SHP77 (cell line): ENCODE data around the gene SPON2.

Experiments
- DNase-seq, 2 experiments: peaks; one replicate each; lab custom pipeline; 2025; lab: John Stamatoyannopoulos, UW

SPON2 gene

GRCh38 chr4:1172971-1173757 lies 781 bp upstream of the SPON2 start:
- no peak for DNase-seq

GRCh38 chr4:1171311-1172227 lies 814 bp downstream of the SPON2 start:
- no peak for DNase-seq

GRCh38 chr4:1170976-1171310 lies 1.4 kb downstream of the SPON2 start:
- no peak for DNase-seq

- no peak for DNase-seq
Measured at GRCh38 chr4:1170156-1170975, 2.0 kb downstream of the SPON2 start.

GRCh38 chr4:1169691-1170096 lies 2.7 kb downstream of the SPON2 start:
- DNase-seq = no peak

GRCh38 chr4:1169171-1169671 lies 3.2 kb downstream of the SPON2 start:
- DNase-seq = no peak

GRCh38 chr4:1168191-1169101 lies 3.9 kb downstream of the SPON2 start:
- DNase-seq = no peak

GRCh38 chr4:1167244-1167949 lies 5.0 kb downstream of the SPON2 start:
- DNase-seq = peak; percentile 81 to 85

GRCh38 chr4:1166509-1167243 lies 5.7 kb downstream of the SPON2 start:
- no peak for DNase-seq

GRCh38 chr4:1164956-1165545 lies 7.3 kb downstream of the SPON2 start:
- DNase-seq = no peak

GRCh38 chr4:1164444-1164843 lies 7.9 kb downstream of the SPON2 start:
- no peak for DNase-seq

- no peak for DNase-seq
Measured at GRCh38 chr4:1164040-1164439, 8.3 kb downstream of the SPON2 start.

GRCh38 chr4:1160351-1160750 lies 12.0 kb downstream of the SPON2 start:
- DNase-seq = no peak

GRCh38 chr4:1156069-1156468 lies 16.3 kb downstream of the SPON2 start:
- no peak for DNase-seq

GRCh38 chr4:1155314-1155713 lies 17.1 kb downstream of the SPON2 start:
- no peak for DNase-seq

- no peak for DNase-seq
Measured at GRCh38 chr4:1154523-1155182, 17.7 kb downstream of the SPON2 start.

GRCh38 chr4:1154126-1154522 lies 18.3 kb downstream of the SPON2 start:
- no peak for DNase-seq

- no peak for DNase-seq
Measured at GRCh38 chr4:1153567-1154090, 18.8 kb downstream of the SPON2 start.

GRCh38 chr4:1152290-1152689 lies 20.1 kb downstream of the SPON2 start:
- no peak for DNase-seq
